ENCODE data around the gene PPM1L.

DNA sequence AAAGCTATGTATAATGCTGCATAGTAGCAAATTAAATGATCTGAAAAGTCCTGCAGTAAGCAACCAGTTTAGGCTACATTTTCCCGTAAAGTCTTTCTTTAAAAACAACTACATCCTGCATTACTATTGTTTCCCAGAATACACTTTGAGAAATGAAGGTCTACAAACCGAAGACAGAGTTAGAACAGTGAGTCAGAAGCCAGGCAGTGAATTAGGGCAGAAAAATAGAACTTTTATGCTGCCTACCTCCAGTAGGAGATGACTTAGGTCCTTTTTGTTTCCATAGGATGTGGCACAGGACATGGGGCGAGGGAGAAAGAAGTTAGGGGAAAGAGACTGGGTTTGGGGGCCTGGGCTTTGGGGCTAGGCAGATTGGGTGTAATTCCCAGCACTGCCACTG, 127.3 kb downstream of the PPM1L start:
- TF ChIP-seq CTCF (conservative IDR thresholded peaks at IDR 0.05; ENCODE audit: low read depth, low read length): no peak
- no peak for TF ChIP-seq EZH2 (IDR thresholded peaks at IDR 0.05; ENCODE audit: borderline replicate concordance, low read depth, low read length, poor library complexity, severe bottlenecking)
